Right atrium auricular region (tissue), 2 donors: Measurements from ENCODE around the gene ENG. TPM values are rescaled to one million over a fixed set of nuclear protein-coding genes. Genes with fewer than 3 reads are reported as not detected.
A peak's percentile ranks its signal among the peaks of the same experiment; 100 is the strongest.
"Not testable (repeated sequence)": the region's sequence is repeated elsewhere in the genome, so short reads cannot be mapped to it uniquely, and the experiment has no call there.

ENCODE experiments used
- DNase-seq: peaks from one replicate; pipeline ENCODE4 v3.0.0-alpha.2; 2019; ENCODE audit warnings: low spot score
- H3K27ac ChIP-seq, 2 donors: fragments of 200-600 bp; sonication (generic); 1 replicate in 1 of 2; 2 replicates in 1 of 2; pipeline ENCODE4 v1.5.1; 2016 to 2019
- H3K27me3 ChIP-seq, 2 donors: fragments of 200-600 bp; sonication (generic); one replicate each; pipeline versions ENCODE4 v1.5.1 to v1.6.0; 2017 to 2019
- H3K36me3 ChIP-seq: fragments of 200-600 bp; sonication (generic); one replicate; pipeline ENCODE4 v1.5.1; 2016
- H3K4me1 ChIP-seq, 2 donors: fragments of 200-600 bp; sonication (generic); one replicate each; pipeline versions ENCODE4 v1.5.1 to v1.6.0; 2017 to 2019
- H3K4me3 ChIP-seq, 2 donors: fragments of 200-600 bp; sonication (generic); 1 replicate in 1 of 2; 2 replicates in 1 of 2; pipeline ENCODE4 v1.5.1; 2017 to 2019; ENCODE audit warnings: mild to moderate bottlenecking in 1 of 2, moderate library complexity in 1 of 2
- H3K9me3 ChIP-seq, 2 donors: fragments of 200-600 bp; sonication (generic); one replicate each; pipeline ENCODE4 v1.5.1; 2019
- CTCF ChIP-seq, 2 donors: fragments of 200-600 bp; sonication (generic); IDR thresholded peaks; one replicate each; pipeline ENCODE4 v1.5.1; 2019; ENCODE audit warnings: antibody characterized with exemption in 2 of 2
- total RNA-seq, 2 donors: library from RNA; depleted of rRNA; stranded (reverse); fragments of >200 nt; gene quantifications; one replicate each; pipeline ENCODE4 v1.1.0, GENCODE V29; 2016

ENG gene
- total RNA-seq, 2 donors from 2014 or later: 142 to 511 TPM

DNA sequence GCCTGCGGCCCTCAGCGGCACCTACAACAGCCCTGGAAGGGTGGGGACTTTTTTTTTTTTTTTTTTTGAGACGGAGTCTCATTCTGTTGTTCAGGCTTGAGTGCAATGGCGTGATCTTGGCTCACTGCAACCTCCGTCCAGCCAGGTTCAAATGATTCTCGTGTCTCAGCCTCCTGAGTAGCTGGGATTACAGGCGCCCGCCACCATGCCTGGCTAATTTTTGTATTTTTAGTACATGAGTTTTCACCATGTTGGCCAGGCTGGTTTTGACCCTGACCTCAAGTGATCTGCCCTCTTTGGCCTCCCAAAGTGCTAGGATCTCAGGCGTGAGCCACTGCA is 15.7 kb upstream of the ENG start:
- not testable (repeated sequence) for H3K27me3 ChIP-seq, H3K27ac ChIP-seq, H3K9me3 ChIP-seq, DNase-seq, H3K4me3 ChIP-seq
- Histone ChIP-seq H3K36me3 (peaks cover 54% of the 10 kb centered on the region), H3K4me1 (peaks cover 2 to 54% of the 10 kb centered on the region in 2 donors)
- TF ChIP-seq CTCF (IDR thresholded peaks at IDR 0.05): peak in 1 of 2 donors; percentile 40

DNA sequence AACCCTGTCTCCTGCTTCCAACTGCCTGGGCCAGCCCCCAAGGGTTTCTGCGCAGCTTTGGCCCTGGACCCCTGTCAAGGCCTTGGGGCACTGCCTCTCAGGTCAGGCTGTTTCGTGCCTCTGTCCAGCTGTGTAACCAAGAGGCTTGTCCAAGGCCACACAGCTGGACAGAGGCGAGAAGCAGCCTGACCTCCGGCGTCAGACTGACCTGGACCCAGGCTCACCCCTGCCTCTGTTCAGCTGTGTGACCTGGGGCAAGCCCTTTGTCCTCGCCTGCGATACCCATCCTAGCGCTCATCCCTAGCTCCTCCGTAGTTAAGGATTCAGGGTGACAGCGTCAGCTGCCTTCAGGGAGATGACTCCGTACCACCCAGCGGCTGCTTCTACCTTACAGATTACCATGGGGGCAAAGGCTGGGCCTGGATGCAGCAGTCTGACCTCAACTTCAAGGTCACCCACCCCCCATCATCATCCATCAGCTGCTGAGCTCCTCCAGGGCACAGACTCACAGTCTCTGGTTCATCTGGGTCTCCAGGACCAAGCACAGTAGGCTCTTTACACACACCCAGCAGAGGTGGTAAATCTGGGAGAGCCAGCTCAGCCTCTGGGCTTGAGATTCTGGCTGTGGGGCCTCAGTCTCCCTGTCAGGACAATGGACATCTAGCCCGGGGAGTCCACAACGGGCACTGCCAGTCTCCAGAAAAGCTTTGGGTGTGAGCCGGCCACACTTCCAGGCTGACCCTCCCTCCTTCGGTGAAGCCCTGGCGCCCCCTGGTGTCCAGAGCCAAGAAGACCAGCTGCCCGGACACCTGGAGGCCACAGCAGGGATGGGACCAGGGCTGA is 15.1 kb upstream of the ENG start:
- Histone ChIP-seq H3K9me3 (no peaks in the 10 kb centered on the region), H3K4me3 (no peak overlapping the region), H3K4me1 (peaks cover 2 to 48% of the 10 kb centered on the region in 2 donors), H3K36me3 (peaks cover 54% of the 10 kb centered on the region), H3K27me3 (no peaks in the 10 kb centered on the region), H3K27ac (peak overlapping the region; percentile 49 to 88)
- TF ChIP-seq CTCF (IDR thresholded peaks at IDR 0.05): peak; percentile 55 to 85
- DNase-seq: peak; percentile 92

DNA sequence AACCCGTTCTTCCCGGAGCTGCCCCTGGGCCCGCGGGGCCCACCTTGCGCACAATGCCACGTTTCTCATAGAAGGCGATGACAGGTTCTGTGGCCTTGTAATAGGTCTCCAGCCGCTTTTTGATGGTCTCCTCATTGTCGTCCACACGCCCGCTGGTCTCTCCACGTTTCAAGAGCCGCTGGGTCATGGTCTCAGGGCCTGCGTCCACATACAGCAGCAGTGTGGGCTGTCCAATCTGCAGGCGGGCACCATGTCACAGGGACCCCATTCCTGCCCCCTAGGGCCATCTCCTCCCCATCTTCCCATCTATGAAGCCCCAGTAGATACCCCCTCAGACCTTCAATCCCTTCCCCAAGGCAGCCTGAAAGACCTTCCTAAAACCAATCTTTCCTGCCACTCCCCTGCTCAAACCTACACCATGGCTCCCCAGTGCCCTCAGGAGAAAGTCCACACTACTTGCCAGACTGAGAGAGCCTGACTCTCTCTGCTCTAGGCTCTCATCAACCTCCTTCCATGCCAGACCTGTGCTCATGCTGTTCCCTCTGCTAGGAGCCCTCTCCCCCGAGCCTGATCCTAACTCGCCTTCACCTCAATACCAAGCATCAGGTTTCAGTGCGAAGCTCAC is 13.9 kb upstream of the ENG start:
- Histone ChIP-seq H3K9me3 (no peaks in the 10 kb centered on the region), H3K4me3 (no peak overlapping the region), H3K4me1 (peaks cover 2 to 40% of the 10 kb centered on the region in 2 donors), H3K36me3 (peaks cover 54% of the 10 kb centered on the region), H3K27ac (peak overlapping the region; percentile 61 to 88), H3K27me3 (no peaks in the 10 kb centered on the region)
- no peak for TF ChIP-seq CTCF (IDR thresholded peaks at IDR 0.05)
- DNase-seq: no peak

- H3K36me3 ChIP-seq: peaks cover 46% of the 10 kb centered on the region
- no peaks in the 10 kb centered on the region for H3K27me3 ChIP-seq
- peaks cover 0 to 40% of the 10 kb centered on the region in 2 donors for H3K4me1 ChIP-seq
- H3K27ac ChIP-seq: peak overlapping the region; percentile 61 to 88
- H3K9me3 ChIP-seq: no peaks in the 10 kb centered on the region
- H3K4me3 ChIP-seq: no peak overlapping the region
- TF ChIP-seq CTCF (IDR thresholded peaks at IDR 0.05): no peak
- no peak for DNase-seq
These were observed 13.2 kb upstream of the ENG start for GRCh38 chr9:127867356-127868277.

GRCh38 chr9:127866535-127866934 is 12.1 kb upstream of the ENG start:
- peak overlapping the region; percentile 61 to 88 for H3K27ac ChIP-seq

More at GRCh38 chr9:127866535-127866934, 12.1 kb upstream of the ENG start:
- TF ChIP-seq CTCF (IDR thresholded peaks at IDR 0.05): no peak
- Histone ChIP-seq H3K9me3 (no peaks in the 10 kb centered on the region), H3K36me3 (peaks cover 35% of the 10 kb centered on the region), H3K4me1 (peaks cover 0 to 49% of the 10 kb centered on the region in 2 donors), H3K4me3 (no peak overlapping the region), H3K27me3 (no peaks in the 10 kb centered on the region)
- DNase-seq: no peak
